ENCODE data around the gene DDIT4.

DDIT4 gene

GRCh38 chr10:72233621-72234020 lies 40.1 kb upstream of the DDIT4 start:
- TF ChIP-seq YY1 (IDR thresholded peaks at IDR 0.05; ENCODE audit: insufficient read depth, insufficient read length): no peak
- TF ChIP-seq SUZ12 (IDR thresholded peaks at IDR 0.05; ENCODE audit: extremely low read depth, insufficient read depth, insufficient read length): no peak
- TF ChIP-seq ZNF274 (IDR thresholded peaks at IDR 0.05; ENCODE audit: low read depth, low read length): no peak
- Histone ChIP-seq H3K27me3 (ENCODE audit: insufficient read depth, insufficient read length) (no peaks in the 10 kb centered on the region), H3K4me3 (ENCODE audit: insufficient read length, low read depth) (no peak overlapping the region), H3K9ac (ENCODE audit: insufficient read length, low read depth) (no peak overlapping the region), H3K9me3 (ENCODE audit: insufficient read depth, low read length) (no peaks in the 10 kb centered on the region), H3K4me1 (ENCODE audit: insufficient read depth, insufficient read length) (no peaks in the 10 kb centered on the region), H3K36me3 (ENCODE audit: insufficient read depth, insufficient read length, low read length) (peaks cover 48% of the 10 kb centered on the region)
- DNase-seq (ENCODE audit: low read depth, low spot score): no peak

- H3K9ac ChIP-seq (ENCODE audit: insufficient read length, low read depth): no peak overlapping the region
- H3K27me3 ChIP-seq (ENCODE audit: insufficient read depth, insufficient read length): no peaks in the 10 kb centered on the region
- H3K9me3 ChIP-seq (ENCODE audit: insufficient read depth, low read length): no peaks in the 10 kb centered on the region
- H3K4me3 ChIP-seq (ENCODE audit: insufficient read length, low read depth): no peak overlapping the region
- DNase-seq (ENCODE audit: low read depth, low spot score): no peak
- H3K4me1 ChIP-seq (ENCODE audit: insufficient read depth, insufficient read length): no peaks in the 10 kb centered on the region
- TF ChIP-seq SUZ12 (IDR thresholded peaks at IDR 0.05; ENCODE audit: extremely low read depth, insufficient read depth, insufficient read length) (no peak), ZNF274 (IDR thresholded peaks at IDR 0.05; ENCODE audit: low read depth, low read length) (no peak), YY1 (IDR thresholded peaks at IDR 0.05; ENCODE audit: insufficient read depth, insufficient read length) (no peak)
- peaks cover 46% of the 10 kb centered on the region for H3K36me3 ChIP-seq (ENCODE audit: insufficient read depth, insufficient read length, low read length)
Observed at GRCh38 chr10:72234560-72235095, 39.1 kb upstream of the DDIT4 start.

GRCh38 chr10:72235544-72236279 lies 38.0 kb upstream of the DDIT4 start:
- Histone ChIP-seq H3K9ac (ENCODE audit: insufficient read length, low read depth) (no peak overlapping the region), H3K27me3 (ENCODE audit: insufficient read depth, insufficient read length) (no peaks in the 10 kb centered on the region), H3K4me1 (ENCODE audit: insufficient read depth, insufficient read length) (no peaks in the 10 kb centered on the region), H3K9me3 (ENCODE audit: insufficient read depth, low read length) (no peaks in the 10 kb centered on the region), H3K4me3 (ENCODE audit: insufficient read length, low read depth) (no peak overlapping the region), H3K36me3 (ENCODE audit: insufficient read depth, insufficient read length, low read length) (peaks cover 36% of the 10 kb centered on the region)
- TF ChIP-seq ZNF274 (IDR thresholded peaks at IDR 0.05; ENCODE audit: low read depth, low read length): no peak
- TF ChIP-seq SUZ12 (IDR thresholded peaks at IDR 0.05; ENCODE audit: extremely low read depth, insufficient read depth, insufficient read length): no peak
- TF ChIP-seq YY1 (IDR thresholded peaks at IDR 0.05; ENCODE audit: insufficient read depth, insufficient read length): no peak
- DNase-seq (ENCODE audit: low read depth, low spot score): no peak

GRCh38 chr10:72238392-72239175 lies 35.1 kb upstream of the DDIT4 start:
- Histone ChIP-seq H3K4me1 (ENCODE audit: insufficient read depth, insufficient read length) (no peaks in the 10 kb centered on the region), H3K4me3 (ENCODE audit: insufficient read length, low read depth) (no peak overlapping the region), H3K9me3 (ENCODE audit: insufficient read depth, low read length) (no peaks in the 10 kb centered on the region), H3K9ac (ENCODE audit: insufficient read length, low read depth) (no peak overlapping the region), H3K36me3 (ENCODE audit: insufficient read depth, insufficient read length, low read length) (peaks cover 21% of the 10 kb centered on the region), H3K27me3 (ENCODE audit: insufficient read depth, insufficient read length) (no peaks in the 10 kb centered on the region)
- DNase-seq (ENCODE audit: low read depth, low spot score): no peak
- TF ChIP-seq YY1 (IDR thresholded peaks at IDR 0.05; ENCODE audit: insufficient read depth, insufficient read length) (no peak), ZNF274 (IDR thresholded peaks at IDR 0.05; ENCODE audit: low read depth, low read length) (no peak), SUZ12 (IDR thresholded peaks at IDR 0.05; ENCODE audit: extremely low read depth, insufficient read depth, insufficient read length) (no peak)

GRCh38 chr10:72239409-72239808 lies 34.3 kb upstream of the DDIT4 start:
- DNase-seq (ENCODE audit: low read depth, low spot score): no peak
- Histone ChIP-seq H3K4me3 (ENCODE audit: insufficient read length, low read depth) (no peak overlapping the region), H3K4me1 (ENCODE audit: insufficient read depth, insufficient read length) (no peaks in the 10 kb centered on the region), H3K27me3 (ENCODE audit: insufficient read depth, insufficient read length) (no peaks in the 10 kb centered on the region), H3K9ac (ENCODE audit: insufficient read length, low read depth) (no peak overlapping the region), H3K9me3 (ENCODE audit: insufficient read depth, low read length) (no peaks in the 10 kb centered on the region), H3K36me3 (ENCODE audit: insufficient read depth, insufficient read length, low read length) (peaks cover 19% of the 10 kb centered on the region)
- no peak for TF ChIP-seq SUZ12 (IDR thresholded peaks at IDR 0.05; ENCODE audit: extremely low read depth, insufficient read depth, insufficient read length)
- TF ChIP-seq ZNF274 (IDR thresholded peaks at IDR 0.05; ENCODE audit: low read depth, low read length): no peak
- no peak for TF ChIP-seq YY1 (IDR thresholded peaks at IDR 0.05; ENCODE audit: insufficient read depth, insufficient read length)

GRCh38 chr10:72240371-72240770 lies 33.4 kb upstream of the DDIT4 start:
- no peak for DNase-seq (ENCODE audit: low read depth, low spot score)
- Histone ChIP-seq H3K27me3 (ENCODE audit: insufficient read depth, insufficient read length) (no peaks in the 10 kb centered on the region), H3K4me1 (ENCODE audit: insufficient read depth, insufficient read length) (no peaks in the 10 kb centered on the region), H3K9ac (ENCODE audit: insufficient read length, low read depth) (no peak overlapping the region), H3K36me3 (ENCODE audit: insufficient read depth, insufficient read length, low read length) (peaks cover 15% of the 10 kb centered on the region), H3K9me3 (ENCODE audit: insufficient read depth, low read length) (no peaks in the 10 kb centered on the region), H3K4me3 (ENCODE audit: insufficient read length, low read depth) (no peak overlapping the region)
- TF ChIP-seq YY1 (IDR thresholded peaks at IDR 0.05; ENCODE audit: insufficient read depth, insufficient read length): no peak
- no peak for TF ChIP-seq ZNF274 (IDR thresholded peaks at IDR 0.05; ENCODE audit: low read depth, low read length)
- no peak for TF ChIP-seq SUZ12 (IDR thresholded peaks at IDR 0.05; ENCODE audit: extremely low read depth, insufficient read depth, insufficient read length)

- no peak overlapping the region for H3K9ac ChIP-seq (ENCODE audit: insufficient read length, low read depth)
- no peak for DNase-seq (ENCODE audit: low read depth, low spot score)
- no peak for TF ChIP-seq ZNF274 (IDR thresholded peaks at IDR 0.05; ENCODE audit: low read depth, low read length)
- no peak for TF ChIP-seq SUZ12 (IDR thresholded peaks at IDR 0.05; ENCODE audit: extremely low read depth, insufficient read depth, insufficient read length)
- no peak for TF ChIP-seq YY1 (IDR thresholded peaks at IDR 0.05; ENCODE audit: insufficient read depth, insufficient read length)
Observed at GRCh38 chr10:72241691-72242252, 32.0 kb upstream of the DDIT4 start.

More at GRCh38 chr10:72241691-72242252, 32.0 kb upstream of the DDIT4 start:
- Histone ChIP-seq H3K36me3 (ENCODE audit: insufficient read depth, insufficient read length, low read length) (peaks cover 3% of the 10 kb centered on the region), H3K4me3 (ENCODE audit: insufficient read length, low read depth) (no peak overlapping the region), H3K9me3 (ENCODE audit: insufficient read depth, low read length) (no peaks in the 10 kb centered on the region), H3K4me1 (ENCODE audit: insufficient read depth, insufficient read length) (no peaks in the 10 kb centered on the region), H3K27me3 (ENCODE audit: insufficient read depth, insufficient read length) (no peaks in the 10 kb centered on the region)

All from NT2/D1 (cell line).